Type B pancreatic cell (in vitro differentiated cells): ENCODE data around the gene GOLGA7B. TPM values are rescaled to one million over a fixed set of nuclear protein-coding genes. Genes with fewer than 3 reads are reported as not detected.

Experiments
- DNase-seq: peaks from one replicate; pipeline ENCODE4 v3.0.0; 2021; ENCODE audit warnings: mixed read lengths; ENCODE audit not compliant: unreplicated experiment; ENCODE audit errors: extremely low spot score
- H3K27ac Mint-ChIP-seq: 2 replicates; pipeline ENCODE4 v1.8.0; 2021; ENCODE audit warnings: mild to moderate bottlenecking, mixed read lengths
- H3K27me3 Mint-ChIP-seq: 2 replicates; pipeline ENCODE4 v1.8.0; 2021; ENCODE audit warnings: mixed read lengths
- H3K36me3 Mint-ChIP-seq: 2 replicates; pipeline ENCODE4 v1.8.0; 2021; ENCODE audit warnings: mixed read lengths
- H3K4me1 Mint-ChIP-seq: one replicate; pipeline ENCODE4 v1.8.0; 2021; ENCODE audit warnings: mixed read lengths; ENCODE audit not compliant: unreplicated experiment
- H3K4me3 Mint-ChIP-seq: 2 replicates; pipeline ENCODE4 v1.8.0; 2021; ENCODE audit warnings: mild to moderate bottlenecking, mixed read lengths
- H3K9me3 Mint-ChIP-seq: 2 replicates; pipeline ENCODE4 v1.8.0; 2021; ENCODE audit warnings: mixed read lengths
- CTCF ChIP-seq: fragments of 200-600 bp; sonication (generic); conservative IDR thresholded peaks from 2 replicates; pipeline ENCODE4 v1.5.0; 2021; ENCODE audit warnings: antibody characterized with exemption, mild to moderate bottlenecking
- total RNA-seq: library from RNA; stranded (reverse); gene quantifications from 2 replicates; pipeline ENCODE4 v1.2.1, GENCODE V29; 2021; ENCODE audit warnings: low replicate concordance

GOLGA7B gene
- total RNA-seq, 1 donor from 2014 or later, result 0.41 TPM

- H3K4me3 Mint-ChIP-seq, result no peak overlapping the region
- H3K36me3 Mint-ChIP-seq, result no peaks in the 10 kb centered on the region
- no peak for DNase-seq
- TF ChIP-seq CTCF, result no peak
- H3K9me3 Mint-ChIP-seq, result no peaks in the 10 kb centered on the region
- peaks cover 32% of the 10 kb centered on the region for H3K27me3 Mint-ChIP-seq
- H3K27ac Mint-ChIP-seq, result no peak overlapping the region
- no peaks in the 10 kb centered on the region for H3K4me1 Mint-ChIP-seq
Observed at GRCh38 chr10:97844678-97845077, 5.0 kb upstream of the GOLGA7B start.

GRCh38 chr10:97849103-97849686 is 448 bp upstream of the GOLGA7B start:
- Mint-ChIP-seq H3K36me3 (no peaks in the 10 kb centered on the region), H3K9me3 (no peaks in the 10 kb centered on the region), H3K27ac (no peak overlapping the region), H3K27me3 (peaks cover 48% of the 10 kb centered on the region), H3K4me3 (peak overlapping the region; percentile 77), H3K4me1 (no peaks in the 10 kb centered on the region)
- no peak for TF ChIP-seq CTCF
- DNase-seq, result no peak

- no peak for DNase-seq
- H3K36me3 Mint-ChIP-seq, result no peaks in the 10 kb centered on the region
- no peaks in the 10 kb centered on the region for H3K9me3 Mint-ChIP-seq
- peaks cover 58% of the 10 kb centered on the region for H3K27me3 Mint-ChIP-seq
- TF ChIP-seq CTCF, result no peak
- peak overlapping the region; percentile 78 for H3K4me3 Mint-ChIP-seq
- no peak overlapping the region for H3K27ac Mint-ChIP-seq
- no peaks in the 10 kb centered on the region for H3K4me1 Mint-ChIP-seq
Observed at GRCh38 chr10:97850446-97850845, 803 bp downstream of the GOLGA7B start.

GRCh38 chr10:97851341-97852001 is 1.8 kb downstream of the GOLGA7B start:
- Mint-ChIP-seq H3K9me3 (no peaks in the 10 kb centered on the region), H3K27me3 (peaks cover 65% of the 10 kb centered on the region), H3K4me1 (no peaks in the 10 kb centered on the region), H3K27ac (no peak overlapping the region), H3K36me3 (no peaks in the 10 kb centered on the region), H3K4me3 (no peak overlapping the region)
- no peak for TF ChIP-seq CTCF
- DNase-seq, result no peak

GRCh38 chr10:97852277-97852676 is 2.6 kb downstream of the GOLGA7B start:
- no peaks in the 10 kb centered on the region for H3K9me3 Mint-ChIP-seq
- DNase-seq, result no peak
- no peak overlapping the region for H3K27ac Mint-ChIP-seq
- no peak overlapping the region for H3K4me3 Mint-ChIP-seq
- no peak for TF ChIP-seq CTCF
- H3K4me1 Mint-ChIP-seq, result no peaks in the 10 kb centered on the region
- H3K36me3 Mint-ChIP-seq, result no peaks in the 10 kb centered on the region
- H3K27me3 Mint-ChIP-seq, result peaks cover 71% of the 10 kb centered on the region
